Skeletal muscle cell (primary cell): ENCODE measurements around the gene CFHR2.

Experiments
- DNase-seq: peaks from one replicate; pipeline ENCODE4 v3.0.0-alpha.2; 2010; ENCODE audit warnings: low read depth
- H3K4me3 ChIP-seq: 2 replicates; pipeline ENCODE4 v1.5.1; 2011; ENCODE audit warnings: low read depth, mild to moderate bottlenecking, control low read depth, low read length, moderate library complexity

Gene CFHR2

DNA sequence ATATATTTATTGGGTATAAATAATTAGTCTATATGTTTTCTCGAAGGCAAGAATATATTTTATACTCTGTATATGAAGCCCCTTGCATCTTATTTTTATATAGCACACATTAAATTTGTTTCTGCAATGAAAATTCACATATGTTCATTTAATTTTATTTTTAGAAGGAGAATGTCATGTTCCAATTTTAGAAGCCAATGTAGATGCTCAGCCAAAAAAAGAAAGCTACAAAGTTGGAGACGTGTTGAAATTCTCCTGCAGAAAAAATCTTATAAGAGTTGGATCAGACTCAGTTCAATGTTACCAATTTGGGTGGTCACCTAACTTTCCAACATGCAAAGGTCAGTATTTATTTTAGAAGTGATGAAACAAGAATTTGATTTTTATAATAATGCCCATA is 50.4 kb downstream of the CFHR2 start:
- DNase-seq, result no peak
- H3K4me3 ChIP-seq, result no peak overlapping the region

DNA sequence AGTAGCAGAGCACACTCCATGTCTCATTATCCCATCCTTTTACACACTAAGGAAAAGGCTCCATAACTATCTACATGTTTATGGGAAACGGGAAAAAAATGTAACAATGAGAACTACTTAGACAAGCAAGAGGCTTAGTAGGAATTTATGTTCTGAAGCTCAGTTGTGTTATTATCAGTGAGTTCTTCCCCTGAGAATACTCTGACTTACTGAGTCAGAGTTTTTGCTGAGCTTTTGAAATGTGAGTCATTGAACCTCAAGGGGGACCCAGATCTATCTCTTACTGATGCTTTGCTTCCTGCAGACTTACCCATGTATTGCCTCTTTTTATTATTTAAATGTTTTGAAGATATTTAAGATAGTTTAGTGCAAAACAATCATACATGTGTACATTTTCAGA is 53.9 kb downstream of the CFHR2 start:
- no peak overlapping the region for H3K4me3 ChIP-seq
- DNase-seq, result peak; percentile 90

DNA sequence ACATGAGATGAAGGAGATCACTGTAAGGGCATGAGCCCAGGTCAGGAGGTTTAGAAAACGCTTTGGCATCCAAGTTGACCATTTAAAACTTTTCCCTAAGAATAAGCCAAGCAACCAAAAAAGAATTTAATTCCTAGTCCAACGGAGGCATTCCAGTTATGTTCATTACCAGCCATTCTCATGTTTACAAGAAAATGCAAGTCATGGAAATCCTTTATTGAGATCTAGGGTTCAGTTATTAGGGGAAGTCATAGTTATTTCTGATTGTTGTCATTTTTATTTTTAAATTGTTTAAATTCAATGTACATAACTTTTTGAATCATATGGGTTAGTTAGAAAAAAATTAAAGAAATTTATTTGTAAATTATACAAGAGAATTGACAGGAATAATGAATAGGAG is 58.3 kb downstream of the CFHR2 start:
- no peak for DNase-seq
- no peak overlapping the region for H3K4me3 ChIP-seq

DNA sequence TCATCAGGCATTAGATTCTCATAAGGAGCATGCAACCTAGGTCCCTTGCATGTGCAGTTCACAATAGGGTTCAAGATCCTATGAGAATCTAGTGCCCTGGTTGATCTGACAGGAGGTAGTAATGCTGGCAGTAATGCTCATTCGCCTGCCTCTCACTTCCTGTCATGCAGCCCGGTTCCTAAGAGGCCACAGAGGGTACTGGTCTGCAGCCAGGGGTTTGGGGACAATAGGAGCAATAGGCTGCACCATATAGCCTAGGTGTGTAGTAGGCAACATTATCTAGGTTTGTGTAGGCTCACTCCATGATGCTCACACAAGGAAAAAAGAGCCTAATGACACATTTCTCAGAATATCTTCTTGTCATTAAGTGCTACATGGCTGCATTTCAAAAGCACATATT is 59.6 kb downstream of the CFHR2 start:
- DNase-seq, result no peak
- H3K4me3 ChIP-seq, result no peak overlapping the region

DNA sequence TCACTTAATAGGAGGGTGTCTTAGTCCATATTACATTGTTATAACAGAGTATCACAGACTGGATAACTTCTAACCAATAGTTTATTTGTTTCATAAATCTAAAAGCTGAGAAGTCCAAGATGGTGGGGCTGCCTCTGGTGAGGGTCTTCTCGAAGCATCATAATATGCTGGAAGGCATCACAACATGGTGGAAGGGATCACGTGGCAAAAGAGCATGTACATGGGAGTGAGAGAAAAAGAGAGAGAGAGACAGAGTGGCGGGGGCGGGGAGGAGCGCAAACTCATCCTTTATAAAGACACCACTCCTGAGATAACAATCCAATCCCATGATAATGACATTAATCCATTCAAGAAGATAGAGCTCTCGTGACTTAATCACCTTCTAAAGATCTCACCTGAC is 65.3 kb downstream of the CFHR2 start:
- DNase-seq, result no peak
- no peak overlapping the region for H3K4me3 ChIP-seq
